NCI-H2029 treated with DMSO at 0.1 percent for 48 hours (cell line): ENCODE results near the gene EPB41L1.

ENCODE experiments used
- DNase-seq: peaks from one replicate; lab custom pipeline; 2025; lab: John Stamatoyannopoulos, UW

EPB41L1 gene

DNA sequence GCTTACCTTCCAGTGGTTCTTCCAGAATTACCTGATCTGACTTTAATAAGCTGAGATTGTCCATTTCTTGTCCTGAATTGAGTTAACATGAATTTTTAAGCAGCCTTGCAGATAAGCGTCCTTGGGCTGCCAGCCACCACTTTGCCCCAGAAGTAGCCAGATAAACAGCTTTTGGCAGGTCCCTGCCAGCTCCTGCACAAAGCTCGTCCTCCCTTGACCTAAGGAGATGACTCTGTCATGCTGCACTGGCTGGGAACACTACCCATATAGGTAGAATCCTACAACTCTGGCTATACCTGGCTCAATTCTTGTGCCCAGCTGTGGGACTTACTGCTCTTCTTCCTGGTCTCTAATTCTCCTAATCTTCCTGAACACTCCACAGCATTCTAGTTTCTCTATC is 42.1 kb downstream of the EPB41L1 start:
- no peak for DNase-seq

- no peak for DNase-seq
These were observed 42.7 kb downstream of the EPB41L1 start for GRCh38 chr20:36197271-36197670.

- DNase-seq, result peak; percentile 47
These were observed 45.1 kb downstream of the EPB41L1 start for GRCh38 chr20:36199345-36200257.

DNA sequence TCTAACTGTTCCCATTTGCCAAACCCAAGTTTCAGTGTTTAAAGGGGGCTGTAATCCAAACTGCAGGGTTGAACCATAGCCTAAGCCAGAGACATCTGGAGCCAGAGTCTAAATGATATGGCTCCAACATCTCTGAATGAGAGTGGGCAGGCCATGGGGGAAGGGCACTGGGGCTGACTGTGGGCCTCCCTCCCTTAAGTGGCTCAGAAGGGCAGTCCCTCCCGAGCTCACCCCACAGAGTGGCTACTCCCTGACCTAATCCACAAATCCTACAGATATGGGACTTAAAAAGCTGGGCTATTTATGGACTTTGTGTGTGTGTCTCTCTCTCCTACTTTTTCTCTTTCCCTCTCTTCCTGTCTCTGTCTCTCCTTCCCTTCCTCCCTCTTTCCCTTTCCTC is 45.9 kb downstream of the EPB41L1 start:
- DNase-seq, result no peak

DNA sequence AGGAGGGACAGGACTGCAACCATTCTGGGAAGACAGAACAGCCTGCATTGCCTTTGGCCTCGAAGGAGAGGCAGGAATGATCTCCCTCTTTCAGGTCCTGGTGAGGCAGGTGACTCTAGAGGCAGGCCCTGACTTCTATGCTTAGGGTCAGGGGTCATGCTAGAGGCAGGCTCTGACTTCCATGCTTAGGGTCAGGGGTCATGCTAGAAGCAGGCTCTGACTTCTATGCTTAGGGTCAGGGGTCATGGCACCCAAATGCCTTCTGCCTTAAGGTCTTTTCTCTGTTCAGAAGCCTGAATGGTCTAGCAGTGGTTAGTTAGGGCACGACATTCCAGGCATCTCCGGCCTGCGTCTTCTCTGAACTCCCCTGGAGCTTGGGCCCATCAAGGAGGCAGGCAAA is 46.7 kb downstream of the EPB41L1 start:
- DNase-seq, result no peak

GRCh38 chr20:36202891-36203338 is 48.4 kb downstream of the EPB41L1 start:
- peak; percentile 31 for DNase-seq

GRCh38 chr20:36203861-36204260 is 49.3 kb downstream of the EPB41L1 start:
- DNase-seq, result no peak

DNA sequence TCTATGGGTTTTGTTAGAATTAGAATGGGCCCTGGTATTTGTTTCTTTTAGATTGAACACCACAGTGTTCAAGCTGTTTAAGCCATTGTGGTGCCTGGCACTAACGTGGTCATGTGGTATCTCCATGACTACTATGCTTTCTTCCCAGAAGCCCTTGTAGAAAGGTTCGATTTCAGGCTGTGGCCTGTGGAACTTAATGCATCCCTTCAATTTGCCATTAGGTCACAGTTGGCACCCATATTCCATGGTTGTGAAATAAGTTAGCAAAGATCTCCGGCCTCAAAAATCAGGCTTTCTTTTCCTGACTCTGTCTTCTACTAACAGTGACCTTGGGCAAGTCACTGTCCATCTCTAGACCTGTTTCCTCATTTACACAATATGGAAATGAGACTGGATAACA is 50.5 kb downstream of the EPB41L1 start:
- DNase-seq, result no peak

GRCh38 chr20:36206068-36206467 is 51.5 kb downstream of the EPB41L1 start:
- no peak for DNase-seq

DNA sequence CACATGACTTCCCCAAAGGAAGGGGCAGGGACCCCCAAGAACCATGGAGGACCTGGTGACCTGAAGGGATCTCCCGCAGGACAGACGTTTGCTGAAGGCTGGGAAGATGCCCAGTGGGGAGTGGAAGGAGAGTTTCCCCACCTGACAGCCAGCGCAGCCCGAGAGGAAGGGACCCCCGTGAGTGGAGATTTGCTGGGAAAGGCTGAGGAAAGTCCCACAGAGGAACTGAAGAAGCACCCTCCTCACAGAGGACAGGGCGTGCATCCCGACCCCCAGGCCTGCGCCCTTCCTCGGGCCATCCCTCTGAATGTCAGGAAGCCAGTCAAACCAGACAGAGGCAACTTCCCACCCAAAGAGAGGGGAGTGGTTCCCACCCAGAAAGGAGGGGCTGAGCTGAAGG is 52.1 kb downstream of the EPB41L1 start:
- DNase-seq, result no peak

DNA sequence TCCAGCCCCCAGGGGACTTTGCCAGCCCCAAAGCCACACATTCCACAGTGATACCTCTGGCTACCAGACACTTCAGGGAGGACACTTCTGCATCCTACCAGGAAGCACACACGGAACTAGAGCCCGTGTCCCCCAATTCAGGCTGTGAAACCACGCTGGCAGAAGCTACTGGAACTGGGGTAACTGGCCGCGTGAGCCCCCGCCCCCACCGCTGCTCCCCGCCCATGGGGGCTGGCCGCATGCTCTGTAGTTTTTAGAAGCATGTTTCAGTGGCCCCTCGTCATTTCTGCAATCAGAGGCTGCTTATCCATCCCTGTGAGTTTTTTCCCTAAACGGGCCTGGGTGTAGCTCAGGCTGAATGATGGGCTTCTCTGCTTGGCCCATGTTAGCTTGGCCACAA is 53.1 kb downstream of the EPB41L1 start:
- DNase-seq, result no peak

DNA sequence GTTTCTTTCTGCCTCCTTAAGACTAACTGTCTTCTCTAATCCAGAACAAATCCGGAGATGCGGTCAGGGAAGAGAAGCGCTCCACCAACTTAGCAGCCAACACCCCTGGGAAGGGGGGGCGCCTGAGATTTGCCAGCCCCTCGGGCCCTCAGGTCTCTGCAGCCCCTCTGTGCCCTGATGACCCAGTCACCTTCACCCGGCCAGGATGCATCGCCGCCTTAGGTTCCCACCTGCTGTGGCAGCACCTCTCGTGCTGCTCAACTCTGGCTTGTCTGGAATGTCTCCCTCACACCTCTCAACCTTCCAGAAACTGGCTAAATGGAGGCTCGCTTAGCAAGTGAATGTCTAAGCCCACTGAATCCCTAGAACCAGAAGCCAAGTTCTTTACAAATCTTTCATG is 53.7 kb downstream of the EPB41L1 start:
- DNase-seq, result no peak

DNA sequence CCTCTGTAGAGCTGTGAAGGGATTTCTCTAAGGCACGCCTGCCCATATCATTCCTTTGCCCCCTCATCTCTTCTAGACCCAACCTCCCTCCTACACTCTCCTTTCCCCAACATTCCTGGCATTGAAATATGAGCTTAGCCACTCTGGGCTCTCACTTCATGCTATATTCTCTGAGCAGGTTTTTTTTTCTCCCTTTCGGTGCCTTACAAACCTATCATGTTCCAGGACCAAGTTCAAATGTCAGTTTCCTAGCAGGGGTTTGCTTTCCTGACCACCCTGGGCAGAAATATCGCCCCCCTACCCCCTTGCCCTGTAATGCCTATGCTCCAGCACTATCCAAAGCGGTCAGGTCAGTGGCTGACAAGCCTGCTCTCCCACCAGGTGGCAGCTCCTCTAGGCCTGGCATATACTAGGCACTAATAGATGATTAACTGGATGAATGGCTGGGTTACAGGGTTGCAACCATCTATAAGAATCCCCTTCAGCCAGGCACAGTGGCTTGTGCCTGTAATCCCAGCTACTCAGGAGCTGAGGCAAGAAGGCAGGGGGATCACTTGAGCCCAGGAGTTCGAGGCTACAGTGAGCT is 56.0 kb downstream of the EPB41L1 start:
- DNase-seq, result no peak

DNA sequence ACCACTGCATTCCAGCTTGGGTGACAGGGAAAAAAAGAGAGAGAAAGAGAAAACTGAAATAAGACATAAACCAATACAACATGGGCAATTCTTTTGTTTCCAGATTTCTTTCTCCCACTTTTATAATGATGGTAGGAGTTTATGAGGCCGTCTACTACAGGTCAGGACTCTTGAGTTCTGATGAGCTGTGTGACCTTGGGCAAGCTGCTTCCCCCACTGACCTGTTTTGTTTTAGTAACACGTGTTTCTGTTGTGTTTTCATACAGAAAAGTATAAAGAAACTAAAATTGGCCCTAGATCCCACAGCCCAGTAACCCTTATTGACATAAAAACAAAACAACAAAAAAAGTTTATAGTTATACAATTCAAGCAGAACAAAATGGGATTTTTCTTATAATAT is 58.8 kb downstream of the EPB41L1 start:
- no peak for DNase-seq

- DNase-seq, result no peak
These were observed 60.2 kb downstream of the EPB41L1 start for GRCh38 chr20:36214684-36215256.

GRCh38 chr20:36215778-36216177 is 61.2 kb downstream of the EPB41L1 start:
- no peak for DNase-seq

GRCh38 chr20:36216314-36217025 is 61.9 kb downstream of the EPB41L1 start:
- no peak for DNase-seq

DNA sequence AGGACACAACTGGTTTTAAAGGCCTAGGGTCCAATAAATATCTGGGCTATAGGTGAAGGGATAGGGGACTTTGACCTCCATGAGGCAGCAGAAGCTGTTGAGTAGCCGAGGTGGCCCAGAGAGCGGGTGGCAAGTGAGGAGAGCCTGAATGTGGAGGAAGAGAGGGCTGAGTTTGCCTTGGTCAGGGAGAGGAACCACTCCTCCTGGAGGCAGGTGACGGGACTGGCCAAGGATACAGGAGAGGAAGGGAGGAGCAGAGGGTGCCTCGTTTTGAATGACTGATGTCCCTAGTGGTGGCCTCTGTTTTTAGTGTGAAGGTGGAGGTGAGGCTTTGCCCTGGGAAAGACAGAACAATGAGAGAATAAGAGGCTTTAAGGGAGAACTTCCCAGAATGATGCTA is 62.7 kb downstream of the EPB41L1 start:
- no peak for DNase-seq

DNA sequence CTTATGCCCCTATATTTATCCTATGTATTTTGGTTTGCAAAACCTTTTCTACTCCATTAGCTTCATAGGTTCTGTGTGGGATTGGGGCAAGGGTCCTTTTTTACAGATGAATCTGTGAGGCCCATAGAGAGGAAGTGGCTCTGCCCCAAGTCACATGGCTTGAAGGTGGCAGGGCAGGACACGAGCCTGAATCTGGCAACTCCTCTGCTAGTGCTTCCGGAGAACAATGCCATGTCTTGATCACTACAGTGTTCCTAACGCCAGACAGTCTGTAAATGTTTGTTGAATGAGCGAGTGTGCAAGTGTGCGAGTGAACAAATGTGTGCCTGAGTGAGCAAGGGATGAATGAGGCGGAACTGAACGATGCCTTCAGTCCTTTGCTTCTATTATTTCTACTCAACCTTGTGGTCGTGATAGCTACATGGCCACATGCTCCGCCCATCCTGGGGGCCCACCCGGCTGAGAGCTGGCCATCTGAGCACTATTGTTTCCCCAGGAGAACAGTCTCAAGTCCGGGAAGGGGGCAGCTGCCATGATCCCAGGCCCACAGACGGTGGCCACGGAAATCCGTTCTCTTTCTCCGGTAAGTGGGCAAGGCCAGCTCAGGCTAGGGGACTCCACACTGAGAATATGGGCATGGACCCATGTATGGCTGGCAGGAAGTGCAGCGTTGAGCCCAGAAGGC is 64.0 kb downstream of the EPB41L1 start:
- no peak for DNase-seq

GRCh38 chr20:36219671-36220220 is 65.2 kb downstream of the EPB41L1 start:
- DNase-seq, result no peak

- no peak for DNase-seq
These were observed 71.1 kb downstream of the EPB41L1 start for GRCh38 chr20:36225666-36226065.

- DNase-seq, result no peak
These were observed 74.2 kb downstream of the EPB41L1 start for GRCh38 chr20:36228770-36229169.
